Measurements from ENCODE around the gene C17orf78.
A peak's percentile ranks its signal among the peaks of the same experiment; 100 is the strongest.

C17orf78 gene

GRCh38 chr17:37358830-37359681, 16.7 kb upstream of the C17orf78 start (continued):
- no peak for TF ChIP-seq ZNF248 (tag by site-specific recombination; IDR thresholded peaks at IDR 0.05)
- no peak for TF ChIP-seq ZNF121 (tag by site-specific recombination; IDR thresholded peaks at IDR 0.05)
- peak; percentile 24; the same call in 1 of the 2 replicates for TF ChIP-seq ZBTB48 (tag by site-specific recombination; IDR thresholded peaks at IDR 0.05)
- no peak for TF ChIP-seq ZNF214 (tag by site-specific recombination; IDR thresholded peaks at IDR 0.05; ENCODE audit: borderline replicate concordance)
- peak; percentile 73 for TF ChIP-seq IKZF3 (tag by site-specific recombination; IDR thresholded peaks at IDR 0.05)
- TF ChIP-seq ZNF580 (tag by site-specific recombination; IDR thresholded peaks at IDR 0.05), result no peak
- TF ChIP-seq ZNF624 (tag by site-specific recombination; IDR thresholded peaks at IDR 0.05), result no peak
- TF ChIP-seq ZNF292 (tag by site-specific recombination; IDR thresholded peaks at IDR 0.05; ENCODE audit: borderline replicate concordance, low read depth), result no peak
- no peak for TF ChIP-seq ZNF510 (tag by site-specific recombination; IDR thresholded peaks at IDR 0.05; ENCODE audit: insufficient replicate concordance)
- peak; percentile 83 for TF ChIP-seq KLF8 (tag by site-specific recombination; IDR thresholded peaks at IDR 0.05)
- TF ChIP-seq ZNF585B (tag by site-specific recombination; IDR thresholded peaks at IDR 0.05), result no peak
- TF ChIP-seq ZFP69B (tag by site-specific recombination; IDR thresholded peaks at IDR 0.05), result peak; percentile 33; the same call in 1 of the 2 replicates
- peak; percentile 50; the same call in 1 of the 2 replicates for TF ChIP-seq KLF7 (tag by site-specific recombination; IDR thresholded peaks at IDR 0.05; ENCODE audit: borderline replicate concordance)
- TF ChIP-seq RBAK (tag by site-specific recombination; IDR thresholded peaks at IDR 0.05), result no peak
- peak; percentile 71 for TF ChIP-seq SP2 (tag by site-specific recombination; IDR thresholded peaks at IDR 0.05)
- TF ChIP-seq ZNF223 (tag by site-specific recombination; IDR thresholded peaks at IDR 0.05), result 0 out of 2 replicates have a peak, but pooled peaks have one; percentile 35
- peak; percentile 45; the same call in 1 of the 2 replicates for TF ChIP-seq ZSCAN30 (tag by site-specific recombination; IDR thresholded peaks at IDR 0.05)
- no peak for TF ChIP-seq ZNF148 (tag by site-specific recombination; IDR thresholded peaks at IDR 0.05; ENCODE audit: borderline replicate concordance)
- TF ChIP-seq ZFP37 (tag by site-specific recombination; IDR thresholded peaks at IDR 0.05), result 0 out of 2 replicates have a peak, but pooled peaks have one; percentile 15
- TF ChIP-seq AEBP2 (tag by site-specific recombination; IDR thresholded peaks at IDR 0.05; ENCODE audit: borderline replicate concordance), result no peak
- TF ChIP-seq MYNN (tag by site-specific recombination; IDR thresholded peaks at IDR 0.05; ENCODE audit: borderline replicate concordance), result no peak
- 0 out of 2 replicates have a peak, but pooled peaks have one; percentile 12 for TF ChIP-seq ZSCAN5A (tag by site-specific recombination; IDR thresholded peaks at IDR 0.05)
- no peak for TF ChIP-seq ZNF549 (tag by site-specific recombination; IDR thresholded peaks at IDR 0.05)
- TF ChIP-seq ZNF354C (tag by site-specific recombination; IDR thresholded peaks at IDR 0.05; ENCODE audit: borderline replicate concordance, low read depth), result no peak
- TF ChIP-seq ZNF302 (tag by site-specific recombination; IDR thresholded peaks at IDR 0.05; ENCODE audit: low read depth), result no peak
- TF ChIP-seq ZBTB11 (tag by site-specific recombination; conservative IDR thresholded peaks at IDR 0.05; ENCODE audit: low read depth), result peak; percentile 60
- no peak for TF ChIP-seq ZNF626 (tag by site-specific recombination; IDR thresholded peaks at IDR 0.05)
- TF ChIP-seq ZFHX2 (tag by site-specific recombination; conservative IDR thresholded peaks at IDR 0.05), result no peak; the same call in 1 of the 2 replicates
- peak; percentile 85 for TF ChIP-seq KLF9 (tag by site-specific recombination; IDR thresholded peaks at IDR 0.05; ENCODE audit: low read depth)
- no peak for TF ChIP-seq ZSCAN16 (tag by site-specific recombination; IDR thresholded peaks at IDR 0.05)
